H1 (cell line): ENCODE data around the gene DOK6. TPM values are rescaled to one million over a fixed set of nuclear protein-coding genes. Genes with fewer than 3 reads are reported as not detected.
"Not testable (repeated sequence)": the region's sequence is repeated elsewhere in the genome, so short reads cannot be mapped to it uniquely, and the experiment has no call there.

Experiments used
- CTCF ChIA-PET: fragments of 300-600 bp; sonication (Branson Sonifier 250); formaldehyde crosslinking; loops from one replicate; lab custom pipeline; 2021; ENCODE audit not compliant: partially characterized antibody; lab: Charles Lee
- POLR2A ChIA-PET: fragments of 300-600 bp; sonication (Branson Sonifier 250); formaldehyde crosslinking; loops from one replicate; lab custom pipeline; 2021; ENCODE audit warnings: inconsistent platforms; ENCODE audit not compliant: partially characterized antibody; lab: Charles Lee
- DNase-seq, 2 experiments: peaks; one replicate each; pipeline versions ENCODE4 v3.0.0 to v3.0.0-alpha.2; 2010 to 2022; ENCODE audit warnings: low spot score in 2 of 2, low read depth in 1 of 2, mixed read lengths in 1 of 2
- FAIRE-seq: peaks from 2 replicates; lab custom pipeline; 2011; peaks lifted over from hg19 to GRCh38; lab: Jason Lieb, UNC
- H2AFZ ChIP-seq: 2 replicates; pipeline ENCODE4 v1.8.1; 2012; ENCODE audit warnings: low read length, inconsistent platforms
- H2AK5ac ChIP-seq: 2 replicates; pipeline ENCODE4 v1.6.1; 2013; ENCODE audit warnings: low read depth, low read length
- H2BK120ac ChIP-seq: replicated peaks from 2 replicates; pipeline ENCODE3; 2013; ENCODE audit warnings: low read depth, low read length, inconsistent platforms
- H2BK12ac ChIP-seq: 2 replicates; pipeline ENCODE4 v1.6.1; 2013; ENCODE audit warnings: low read depth, low read length
- H2BK15ac ChIP-seq: 2 replicates; pipeline ENCODE4 v1.6.1; 2013; ENCODE audit warnings: low read length
- H2BK20ac ChIP-seq: 2 replicates; pipeline ENCODE4 v1.6.1; 2013; ENCODE audit warnings: low read length
- H2BK5ac ChIP-seq: 2 replicates; pipeline ENCODE4 v1.6.1; 2013; ENCODE audit warnings: low read depth, low read length
- H3K14ac ChIP-seq: 2 replicates; pipeline ENCODE4 v1.6.1; 2013; ENCODE audit warnings: inconsistent platforms; ENCODE audit not compliant: insufficient read length
- H3K18ac ChIP-seq: 2 replicates; pipeline ENCODE4 v1.6.1; 2013; ENCODE audit warnings: low read length; ENCODE audit errors: extremely low read depth
- H3K23ac ChIP-seq: 2 replicates; pipeline ENCODE4 v1.6.1; 2013; ENCODE audit warnings: inconsistent platforms; ENCODE audit not compliant: insufficient read length
- H3K23me2 ChIP-seq: 2 replicates; pipeline ENCODE4 v1.6.1; 2013; ENCODE audit warnings: low read depth, low read length
- H3K27ac ChIP-seq: 2 replicates; pipeline ENCODE4 v1.6.1; 2011; ENCODE audit warnings: low read depth, low read length, inconsistent platforms
- H3K27me3 ChIP-seq, 4 experiments: replicated peaks in 1 of 4; 1 replicate in 1 of 4; 2 replicates in 3 of 4; pipeline versions ENCODE4 v1.6.1 to v1.8.1; 2011 to 2013; ENCODE audit warnings: low read length in 3 of 4, mild to moderate bottlenecking in 3 of 4, inconsistent platforms in 2 of 4, mixed read lengths in 2 of 4, moderate library complexity in 1 of 4; ENCODE audit not compliant: control insufficient read depth in 3 of 4, insufficient read depth in 3 of 4; ENCODE audit errors: extremely low read depth in 1 of 4
- H3K36me3 ChIP-seq, 4 experiments: 2 replicates each; pipeline versions ENCODE4 v1.6.1 to v1.8.1; 2011 to 2013; ENCODE audit warnings: mild to moderate bottlenecking in 4 of 4, low read length in 3 of 4, moderate library complexity in 2 of 4, control low read depth in 1 of 4, inconsistent platforms in 1 of 4; ENCODE audit not compliant: insufficient read depth in 4 of 4, control insufficient read depth in 2 of 4
- H3K4ac ChIP-seq: replicated peaks from 2 replicates; pipeline ENCODE3; 2013; ENCODE audit warnings: low read length, low read depth, mixed read lengths, inconsistent platforms; ENCODE audit not compliant: insufficient read length
- H3K4me1 ChIP-seq, 4 experiments: replicated peaks in 1 of 4; 1 replicate in 1 of 4; 2 replicates in 3 of 4; pipeline versions ENCODE4 v1.6.1 to v1.8.1; 2011 to 2013; ENCODE audit warnings: low read length in 3 of 4, inconsistent platforms in 2 of 4, mixed read lengths in 1 of 4; ENCODE audit not compliant: insufficient read depth in 4 of 4, control insufficient read depth in 3 of 4
- H3K4me2 ChIP-seq, 2 experiments: 2 replicates each; pipeline versions ENCODE4 v1.6.1 to v1.8.1; 2011 to 2013; ENCODE audit warnings: low read depth in 2 of 2, low read length in 2 of 2, control low read depth in 1 of 2, inconsistent platforms in 1 of 2, mild to moderate bottlenecking in 1 of 2; ENCODE audit not compliant: insufficient read depth in 1 of 2
- H3K4me3 ChIP-seq, 4 experiments: fragments of 200-600, 300-600 bp in 1 of 4; sonication (generic), shearing (Covaris generic), sonication (Bioruptor Twin) in 1 of 4; 2 replicates each; pipeline versions ENCODE4 v1.5.1 to v1.8.1; 2011 to 2016; ENCODE audit warnings: low read length in 4 of 4, low read depth in 3 of 4, control low read depth in 2 of 4, inconsistent platforms in 2 of 4, mild to moderate bottlenecking in 2 of 4, mixed read lengths in 1 of 4, moderate library complexity in 1 of 4; ENCODE audit not compliant: insufficient read depth in 2 of 4; ENCODE audit errors: extremely low read depth in 1 of 4
- H3K56ac ChIP-seq: replicated peaks from 2 replicates; pipeline ENCODE3; 2013; ENCODE audit warnings: low read depth, mild to moderate bottlenecking, mixed read lengths, low read length, inconsistent platforms; ENCODE audit not compliant: insufficient read length
- H3K79me1 ChIP-seq: 2 replicates; pipeline ENCODE4 v1.6.1; 2013; ENCODE audit warnings: low read depth, low read length, control low read depth
- H3K79me2 ChIP-seq, 2 experiments: 2 replicates each; pipeline versions ENCODE4 v1.6.1 to v1.8.1; 2012 to 2013; ENCODE audit warnings: low read length in 2 of 2, mild to moderate bottlenecking in 2 of 2, inconsistent platforms in 1 of 2; ENCODE audit not compliant: insufficient read depth in 2 of 2, control insufficient read depth in 1 of 2
- H3K9ac ChIP-seq, 4 experiments: replicated peaks in 1 of 4; 1 replicate in 1 of 4; 2 replicates in 3 of 4; pipeline versions ENCODE4 v1.6.1 to v1.8.1; 2011 to 2013; ENCODE audit warnings: low read depth in 3 of 4, low read length in 3 of 4, control low read depth in 2 of 4, mild to moderate bottlenecking in 2 of 4, moderate library complexity in 2 of 4, inconsistent platforms in 1 of 4; ENCODE audit errors: extremely low read depth in 1 of 4
- H3K9me3 ChIP-seq, 2 experiments: 2 replicates each; pipeline versions ENCODE4 v1.6.1 to v1.8.1; 2012 to 2013; ENCODE audit warnings: mild to moderate bottlenecking in 2 of 2, moderate library complexity in 2 of 2, control low read depth in 1 of 2, inconsistent platforms in 1 of 2, low read depth in 1 of 2, low read length in 1 of 2, mixed read lengths in 1 of 2; ENCODE audit not compliant: insufficient read depth in 2 of 2
- H4K20me1 ChIP-seq, 2 experiments: replicated peaks in 1 of 2; 2 replicates each; pipeline versions ENCODE3 to v1.8.1; 2011 to 2013; ENCODE audit warnings: inconsistent platforms in 2 of 2, low read length in 2 of 2, mild to moderate bottlenecking in 1 of 2; ENCODE audit not compliant: insufficient read depth in 2 of 2, control insufficient read depth in 1 of 2
- H4K5ac ChIP-seq: 2 replicates; pipeline ENCODE4 v1.6.1; 2013; ENCODE audit warnings: low read length, low read depth, mixed read lengths, inconsistent platforms; ENCODE audit not compliant: insufficient read length
- H4K8ac ChIP-seq: 2 replicates; pipeline ENCODE4 v1.8.0; 2013; ENCODE audit warnings: mild to moderate bottlenecking, moderate library complexity, low read length, inconsistent platforms; ENCODE audit not compliant: insufficient read depth; ENCODE audit errors: extremely low read depth
- H4K91ac ChIP-seq: replicated peaks from 2 replicates; pipeline ENCODE3; 2013; ENCODE audit warnings: low read length, mixed read lengths, inconsistent platforms; ENCODE audit not compliant: insufficient read length
- ASH2L ChIP-seq: fragments of 200-600, 300-600 bp; sonication (generic); IDR thresholded peaks from one replicate; pipeline ENCODE4 v1.7.1; 2017; ENCODE audit warnings: low read length
- CEBPB ChIP-seq: IDR thresholded peaks from 2 replicates; pipeline ENCODE4 v1.6.1; 2012; ENCODE audit warnings: low read depth, low read length
- NANOG ChIP-seq: IDR thresholded peaks from 2 replicates; pipeline ENCODE4 v1.6.1; 2011; ENCODE audit warnings: low read length, low read depth, mild to moderate bottlenecking, inconsistent platforms; ENCODE audit not compliant: insufficient read depth, poor library complexity, severe bottlenecking
- SP1 ChIP-seq: IDR thresholded peaks from 2 replicates; pipeline ENCODE4 v1.6.1; 2011; ENCODE audit warnings: low read depth, low read length
- TCF12 ChIP-seq: IDR thresholded peaks from 2 replicates; pipeline ENCODE4 v1.6.1; 2011; ENCODE audit warnings: low read depth, mild to moderate bottlenecking, low read length
- TEAD4 ChIP-seq: IDR thresholded peaks from 2 replicates; pipeline ENCODE4 v1.6.1; 2012; ENCODE audit warnings: low read depth, low read length, inconsistent platforms, mixed read lengths
- WGBS, 2 experiments: shearing (Covaris generic) in 1 of 2; methylation state at CpG; one replicate each; pipeline versions ENCODE4 v1.1.6 to v1.1.7; 2013 to 2015; ENCODE audit warnings: low lambda C conversion rate in 2 of 2, mixed read lengths in 2 of 2, inconsistent platforms in 1 of 2, low coverage in 1 of 2, missing lambda C conversion rate in 1 of 2; ENCODE audit not compliant: insufficient replicate concordance in 2 of 2, insufficient coverage in 1 of 2, insufficient read length in 1 of 2; ENCODE audit errors: extremely low coverage in 1 of 2, missing lambda C conversion rate in 1 of 2; 5-methylcytosine and 5-hydroxymethylcytosine counted together
- polyA plus RNA-seq, 7 experiments: library from polyadenylated mRNA; depleted of rRNA in 3 of 7; stranded (reverse) in 5 of 7; unstranded in 2 of 7; fragments of >200 nt in 5 of 7; fragments of 200-250 nt in 2 of 7; gene quantifications; 1 replicate in 5 of 7; 2 replicates in 1 of 7; 4 replicates in 1 of 7; pipeline versions ENCODE4 v1.2.1 to v1.2.3, GENCODE V29; 2011 to 2013; ENCODE audit warnings: missing spikeins in 2 of 7, mixed read lengths in 2 of 7
- total RNA-seq: library from RNA; stranded (reverse); fragmentation: NEBNext Ultra II Directional; extraction: Animal tissue kit (Norgen Biotek cat#: 25700); gene quantifications from 2 replicates; pipeline ENCODE4 v1.2.1, GENCODE V29; 2021

Gene DOK6
- total and polyA plus RNA-seq, 2 of the 8 experiments (the other 6 are each of a cell fraction or from before 2014, with no cell fraction given), result 0.33 to 0.50 TPM

DNA sequence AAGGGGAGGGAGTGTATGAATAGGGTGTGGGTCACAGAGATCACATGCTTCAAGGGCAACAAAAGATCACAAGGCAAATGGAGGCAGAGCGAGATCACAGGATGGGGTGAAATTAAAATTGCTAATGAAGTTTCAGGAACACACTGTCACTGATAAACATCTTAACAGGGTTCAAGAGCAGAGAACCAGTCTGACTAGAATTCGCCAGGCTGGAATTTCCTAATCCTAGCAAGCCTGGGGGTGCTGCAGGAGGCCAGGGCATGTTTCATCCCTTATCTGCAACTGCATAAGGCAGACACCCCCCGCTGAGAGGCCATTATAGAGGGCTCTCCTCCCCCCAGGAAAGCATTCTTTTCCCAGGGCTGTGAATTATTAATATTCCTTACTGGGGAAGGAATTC is 478.4 kb downstream of the DOK6 start:
- H3K4me2 ChIP-seq, H3K23ac ChIP-seq, H3K23me2 ChIP-seq, H2BK15ac ChIP-seq, POLR2A ChIA-PET, H4K5ac ChIP-seq, H3K9ac ChIP-seq, H2AK5ac ChIP-seq, H4K8ac ChIP-seq, H3K4me1 ChIP-seq, H2AFZ ChIP-seq, H3K4ac ChIP-seq, H3K18ac ChIP-seq, H3K14ac ChIP-seq, H4K91ac ChIP-seq, H3K27me3 ChIP-seq, H3K36me3 ChIP-seq, H2BK20ac ChIP-seq, H3K4me3 ChIP-seq, H3K79me1 ChIP-seq, CTCF ChIA-PET, H3K56ac ChIP-seq, H2BK120ac ChIP-seq, H3K79me2 ChIP-seq, H3K9me3 ChIP-seq, H3K27ac ChIP-seq, H2BK12ac ChIP-seq, H2BK5ac ChIP-seq, FAIRE-seq, H4K20me1 ChIP-seq: not testable (repeated sequence)
- WGBS, 2 experiments, result 38% methylated on average over 3 of the region's 3 CpGs; no CpG with 5 or more reads in 1 of the 2 experiments
- peak in 1 of 2 experiments; percentile 50 for DNase-seq
- TF ChIP-seq ASH2L (peak; percentile 27), SP1 (peak; percentile 78), TEAD4 (peak; percentile 33; the same call in 1 of the 2 replicates), TCF12 (0 out of 2 replicates have a peak, but pooled peaks have one; percentile 37), NANOG (peak; percentile 52), CEBPB (0 out of 2 replicates have a peak, but pooled peaks have one; percentile 33)
